Left colon (tissue), 2 donors: ENCODE results near the gene ADGRL2. TPM values are rescaled to one million over a fixed set of nuclear protein-coding genes. Genes with fewer than 3 reads are reported as not detected.
"Not testable (repeated sequence)": the region's sequence is repeated elsewhere in the genome, so short reads cannot be mapped to it uniquely, and the experiment has no call there.

Experiments used
- ATAC-seq: fragments of 200-7000 bp; cut with Tn5 transposase; one replicate; pipeline ENCODE4 v1.9.1; 2020; ENCODE audit warnings: mild to moderate bottlenecking, moderate library complexity
- DNase-seq, 2 donors: peaks; one replicate each; pipeline ENCODE4 v3.0.0-alpha.2; 2020
- intact Hi-C, 2 donors: fragments of 100-400 bp; cut with DNase I in 1 of 2; cut with micrococcal nuclease in 1 of 2; formaldehyde crosslinking; loops; one replicate each; pipeline versions ENCODE4 v1.11.2 to v1.14.0; 2022; cut with DNase I, micrococcal nuclease
- total RNA-seq, 2 donors: library from RNA; stranded (reverse); fragmentation: NEBNext Ultra II Directional; extraction: Animal tissue kit (Norgen Biotek cat#: 25700); gene quantifications; one replicate each; pipeline ENCODE4 v1.2.1, GENCODE V29; 2021
- donor health status: DM: no; HTN: no; CAD: no.
- donor health status: DM: yes; HTN: yes; CAD: no.

The ADGRL2 gene
- total RNA-seq, 2 donors from 2014 or later, result 4.2 to 7.2 TPM

DNA sequence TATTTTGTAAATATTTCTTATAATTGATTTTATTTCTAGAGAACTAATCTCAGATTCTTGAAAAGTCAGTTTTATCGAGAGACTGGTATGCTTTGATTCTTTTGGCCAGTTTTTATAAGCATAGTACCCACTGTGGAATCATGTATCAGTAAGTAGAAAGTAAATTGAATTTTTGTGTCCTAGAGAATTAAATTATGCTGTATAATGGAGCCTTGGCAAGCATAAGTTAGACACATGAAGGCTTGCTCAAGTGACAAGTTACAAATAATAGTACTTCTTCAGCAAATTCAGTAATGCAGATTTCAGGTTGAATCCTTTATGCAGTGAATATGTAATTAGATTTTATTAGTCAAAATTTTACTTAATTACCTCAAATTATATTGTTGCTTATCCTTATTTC is 40.1 kb downstream of the ADGRL2 start:
- intact Hi-C loops, result no loop called here
- ATAC-seq, result no peak

DNA sequence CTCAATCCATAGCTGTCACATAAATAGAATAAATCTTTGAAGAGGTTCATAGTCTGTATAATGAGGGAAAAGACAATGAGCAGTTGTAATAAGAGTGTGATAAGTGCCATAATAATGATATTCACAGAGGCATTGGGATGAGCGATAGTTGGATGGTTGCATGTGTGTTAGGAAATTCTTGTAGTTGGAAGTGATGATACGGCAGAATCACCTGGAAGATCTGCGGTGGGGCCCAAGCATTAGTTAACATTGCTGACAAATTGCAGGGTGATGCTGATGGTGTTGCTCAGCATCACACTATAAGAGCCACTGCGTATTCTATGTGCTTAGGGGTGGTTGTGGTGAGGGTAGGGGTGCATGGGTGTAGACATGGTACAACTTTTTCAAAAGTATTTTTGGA is 41.1 kb downstream of the ADGRL2 start:
- intact Hi-C loops, result no loop called here
- no peak for ATAC-seq

More for the DNA sequence above, 40.1 kb downstream of the ADGRL2 start:
- no peak for DNase-seq

DNA sequence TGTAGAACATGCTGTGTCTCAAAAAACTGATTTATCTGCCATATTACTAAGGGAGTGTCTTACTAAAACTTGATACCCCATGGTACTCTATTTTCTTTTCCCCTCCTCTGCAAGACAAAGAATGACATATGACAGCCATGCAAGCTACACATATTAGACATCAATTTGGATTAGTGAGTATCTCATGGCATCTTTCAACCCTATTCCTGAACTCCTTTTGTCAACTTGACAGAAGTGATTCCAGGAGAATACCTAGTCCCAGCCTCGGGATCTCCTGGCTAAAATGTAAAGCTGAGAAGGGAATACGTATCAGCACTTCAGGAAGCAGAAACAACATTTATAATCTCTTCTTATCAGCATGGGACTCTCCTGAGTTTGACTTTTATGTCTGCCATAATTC is 43.7 kb downstream of the ADGRL2 start:
- intact Hi-C loops, result no loop called here
- no peak for ATAC-seq

More for the DNA sequence above, 41.1 kb downstream of the ADGRL2 start:
- no peak for DNase-seq

DNA sequence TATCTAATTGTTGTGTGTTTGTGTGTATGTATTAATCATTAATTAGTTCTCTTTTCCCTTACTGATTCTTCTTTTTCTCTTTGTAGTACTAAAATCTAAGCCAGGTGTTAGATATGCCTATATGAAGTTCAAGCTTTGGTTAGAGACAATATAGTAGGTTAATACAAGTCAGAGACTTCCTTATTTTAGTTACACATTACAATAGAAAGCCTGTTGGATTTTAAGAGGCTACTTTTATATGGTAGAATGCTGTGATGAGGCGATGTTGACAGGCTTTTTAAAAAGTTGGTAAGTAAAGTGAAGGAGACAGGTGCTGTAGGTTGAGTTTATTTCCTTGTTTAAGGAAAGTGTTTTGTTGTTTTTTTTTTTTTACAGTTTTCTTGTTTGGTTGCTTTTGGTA is 45.9 kb downstream of the ADGRL2 start:
- DNase-seq (no peak), ATAC-seq (peak; percentile 98)
- intact Hi-C loops, result no loop called here

More for the DNA sequence above, 43.7 kb downstream of the ADGRL2 start:
- DNase-seq, result no peak

DNA sequence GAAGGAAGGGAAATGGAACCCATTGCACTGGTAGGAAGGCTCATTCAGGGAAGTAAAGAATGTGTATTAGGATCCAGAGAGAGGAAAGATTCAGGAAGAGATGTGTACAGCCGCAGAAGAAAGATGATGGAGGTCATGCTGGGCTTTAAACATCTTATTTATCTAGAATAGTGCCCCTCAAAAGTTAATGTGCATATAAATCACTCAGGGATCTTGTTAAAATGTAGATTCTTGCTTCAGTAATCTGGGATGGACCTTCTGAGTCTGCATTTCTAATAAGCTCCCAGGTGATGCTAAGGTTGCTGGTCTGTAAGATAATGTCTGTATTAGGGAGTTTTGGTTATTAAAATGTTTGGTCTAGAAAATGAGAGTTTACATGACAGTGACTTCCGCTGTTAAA is 46.3 kb downstream of the ADGRL2 start:
- ATAC-seq (peak; percentile 49), DNase-seq (no peak)
- intact Hi-C loops, result no loop called here

DNA sequence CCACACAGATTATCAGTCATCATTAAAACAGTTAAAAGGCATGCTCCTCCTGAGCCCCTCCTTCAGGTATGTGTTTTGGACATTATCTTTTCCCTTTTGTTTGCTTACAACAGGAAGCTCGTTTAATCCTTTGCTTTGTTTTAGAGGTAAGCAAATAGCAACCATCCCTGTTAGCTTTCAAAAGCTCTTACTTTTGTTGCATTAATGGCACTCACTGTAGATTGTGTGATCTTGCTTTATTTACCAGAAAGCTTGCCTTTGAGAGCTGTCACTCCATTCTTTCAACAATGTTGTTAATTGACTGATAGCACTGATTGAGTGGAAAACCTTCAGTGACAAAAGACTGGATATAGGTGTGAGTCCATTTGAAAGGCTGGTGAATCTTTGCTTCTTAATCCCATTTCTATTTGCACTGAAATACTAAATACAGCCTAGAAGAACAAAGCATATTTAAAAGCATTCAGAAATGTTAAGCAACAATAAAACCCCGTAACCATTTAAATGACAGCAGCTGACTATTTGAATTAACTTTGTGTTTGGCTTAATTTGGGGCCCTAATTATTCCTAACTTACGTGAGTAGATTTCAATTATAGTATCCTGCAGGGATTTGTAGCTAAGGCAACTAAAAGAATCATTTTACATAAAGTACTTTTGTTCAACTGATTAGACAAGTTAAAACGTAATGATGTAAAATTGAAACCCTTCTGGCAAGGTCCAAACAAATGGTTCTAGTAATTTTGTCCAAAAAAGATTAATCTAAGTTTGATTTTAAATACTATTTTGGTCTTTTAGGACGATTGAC is 48.3 kb downstream of the ADGRL2 start:
- intact Hi-C loops, result no loop called here
- ATAC-seq, result no peak
- DNase-seq, result no peak

DNA sequence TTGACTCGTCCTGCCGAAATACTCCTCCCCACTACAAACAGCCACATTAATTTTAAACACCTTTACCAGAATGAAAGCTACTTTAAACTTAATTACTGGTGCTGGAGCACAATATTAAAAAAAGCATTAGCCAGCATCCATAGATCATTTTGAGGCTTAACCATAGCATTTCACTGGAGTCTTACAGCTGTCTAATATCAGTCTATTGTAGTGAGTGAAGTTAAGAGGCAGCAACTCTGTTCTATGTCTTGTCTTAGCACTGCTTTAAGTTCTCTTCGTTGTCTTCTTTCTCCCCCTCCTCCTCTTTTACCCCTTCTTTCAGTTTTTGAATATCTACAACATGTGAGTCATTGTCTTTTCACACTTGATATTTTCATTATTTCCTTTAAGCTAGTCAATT is 49.3 kb downstream of the ADGRL2 start:
- no peak for DNase-seq
- intact Hi-C loops, result no loop called here
- ATAC-seq, result no peak

DNA sequence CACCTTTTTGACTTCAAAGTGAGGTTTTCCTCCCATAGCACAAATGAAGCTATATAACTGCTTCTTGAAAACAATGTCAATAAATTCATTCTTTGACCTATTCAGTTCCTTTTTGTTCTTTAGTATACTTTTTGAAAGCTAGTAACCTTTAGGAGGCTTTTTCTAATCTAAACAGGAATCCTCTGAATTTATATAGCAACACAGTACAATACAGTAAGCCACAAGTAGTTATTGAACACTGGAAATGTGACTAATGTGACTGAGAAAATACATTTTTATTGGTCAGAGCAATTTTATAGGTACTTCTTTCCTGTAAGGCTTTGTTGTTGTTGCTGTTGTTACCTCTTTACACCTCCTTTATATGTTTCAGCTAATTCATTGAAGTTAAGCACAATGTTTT is 49.8 kb downstream of the ADGRL2 start:
- intact Hi-C loops, result no loop called here
- DNase-seq, result no peak
- no peak for ATAC-seq

DNA sequence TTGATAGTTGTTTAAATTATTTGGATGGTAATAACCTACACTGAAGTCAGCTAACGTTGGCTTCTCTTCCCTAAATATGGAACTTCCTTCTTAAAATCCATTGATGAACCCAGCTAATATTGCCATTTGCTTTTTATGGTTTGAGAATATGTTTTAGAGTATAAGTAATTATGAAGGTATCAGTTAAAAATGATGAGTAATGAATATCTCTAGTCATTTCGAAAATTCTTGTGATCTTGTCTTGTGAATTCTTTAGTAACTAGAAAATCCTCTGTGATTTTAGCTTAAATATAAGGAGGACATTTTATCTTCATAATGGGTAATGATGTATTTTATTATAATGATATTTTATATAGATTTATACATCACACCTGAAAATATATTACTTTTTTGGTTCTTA is 50.5 kb downstream of the ADGRL2 start:
- intact Hi-C loops, result no loop called here
- ATAC-seq (no peak), DNase-seq (no peak)

DNA sequence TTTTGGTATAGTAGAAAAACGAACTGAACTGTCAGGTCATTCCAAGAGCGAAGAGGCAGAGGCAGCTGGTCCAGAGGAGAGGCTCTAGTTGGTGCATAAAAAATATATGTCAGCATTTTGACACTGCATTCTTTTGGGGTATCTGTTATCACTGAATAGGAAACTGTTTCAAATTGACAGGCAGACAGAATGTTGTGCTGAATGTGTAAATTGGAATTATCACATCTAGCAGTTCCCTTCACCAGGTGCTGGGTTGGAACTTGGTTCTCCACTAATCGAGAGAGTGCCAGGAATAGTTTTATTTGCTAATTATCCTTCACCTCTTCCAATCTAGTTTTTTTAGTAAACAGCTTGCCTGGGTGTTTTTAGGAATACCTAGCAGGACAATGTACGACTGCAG is 52.2 kb downstream of the ADGRL2 start:
- ATAC-seq (no peak), DNase-seq (no peak)
- intact Hi-C loops, result no loop called here

DNA sequence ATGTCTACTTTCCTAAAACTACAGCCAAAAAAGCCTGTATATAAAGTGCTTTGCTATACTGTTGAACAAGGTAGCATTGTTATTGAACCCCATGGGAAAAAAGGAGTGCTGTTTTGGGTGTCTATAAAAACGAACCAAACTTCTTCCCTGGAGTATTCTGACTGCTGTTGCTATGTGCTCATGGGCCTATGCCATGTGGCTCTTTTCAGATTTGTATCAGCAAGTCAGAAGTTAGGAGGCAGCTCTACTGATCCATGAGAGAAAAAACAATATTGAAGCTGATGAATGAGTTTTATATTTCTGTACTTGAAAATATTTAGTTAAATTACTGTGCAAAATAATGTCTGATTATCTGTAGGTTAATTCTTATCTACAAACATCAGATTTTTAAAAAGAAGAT is 66.5 kb downstream of the ADGRL2 start:
- intact Hi-C loops, result no loop called here
- no peak for ATAC-seq

DNA sequence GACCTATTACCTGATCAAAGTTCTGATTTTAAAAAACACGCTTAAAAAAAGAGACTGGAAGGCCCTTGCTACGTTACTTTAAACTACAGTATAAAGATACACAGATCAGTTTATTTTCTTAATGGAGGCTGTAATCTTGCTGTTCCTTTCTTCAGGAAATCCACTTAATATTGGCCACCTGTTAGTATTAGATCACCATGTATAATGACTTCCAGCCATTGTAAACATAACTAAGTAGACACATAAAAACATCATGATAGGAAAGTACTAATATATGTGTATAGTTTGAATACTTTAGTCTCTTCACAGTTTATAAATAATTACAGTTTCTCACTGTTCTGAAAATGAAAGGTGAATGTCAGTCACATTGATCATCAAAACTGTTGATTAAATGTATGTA is 68.6 kb downstream of the ADGRL2 start:
- intact Hi-C loops, result no loop called here
- no peak for ATAC-seq
- no peak for DNase-seq

More for the DNA sequence above, 66.5 kb downstream of the ADGRL2 start:
- DNase-seq, result no peak

DNA sequence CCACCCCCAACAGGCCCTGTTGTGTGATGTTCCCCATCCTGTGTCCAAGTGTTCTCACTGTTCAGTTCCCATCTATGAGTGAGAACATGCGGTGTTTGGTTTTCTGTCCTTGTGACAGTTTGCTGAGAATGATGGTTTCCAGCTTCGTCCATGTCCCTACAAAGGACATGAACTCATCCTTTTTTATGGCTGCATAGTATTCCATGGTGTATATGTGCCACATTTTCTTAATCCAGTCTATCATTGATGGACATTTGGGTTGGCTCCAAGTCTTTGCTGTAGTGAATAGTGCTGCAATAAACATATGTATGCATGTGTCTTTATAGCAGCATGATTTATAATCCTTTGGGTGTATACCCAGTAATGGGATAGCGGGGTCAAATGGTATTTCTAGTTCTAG is 70.4 kb downstream of the ADGRL2 start:
- intact Hi-C loops, ATAC-seq, DNase-seq: not testable (repeated sequence)

DNA sequence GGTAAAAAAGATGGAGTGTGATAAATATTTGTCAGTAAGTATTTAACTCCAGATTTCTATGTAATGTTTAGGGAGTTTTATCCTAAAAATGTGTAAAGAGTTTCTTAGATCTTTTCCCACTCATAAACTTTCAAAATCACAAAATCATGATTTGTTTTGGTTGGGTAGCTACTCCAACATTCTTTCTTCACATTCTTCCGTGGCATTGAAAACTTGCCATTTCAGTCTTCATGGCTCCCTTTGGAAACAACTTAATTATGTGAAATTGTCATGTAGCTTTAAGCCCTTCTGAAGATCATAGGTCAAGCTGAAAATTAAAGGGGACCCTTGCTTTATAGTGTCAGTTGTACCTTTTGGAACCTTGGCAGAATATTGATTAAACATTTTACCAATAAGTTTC is 73.2 kb downstream of the ADGRL2 start:
- DNase-seq, result no peak
- intact Hi-C loops, result no loop called here
- no peak for ATAC-seq

DNA sequence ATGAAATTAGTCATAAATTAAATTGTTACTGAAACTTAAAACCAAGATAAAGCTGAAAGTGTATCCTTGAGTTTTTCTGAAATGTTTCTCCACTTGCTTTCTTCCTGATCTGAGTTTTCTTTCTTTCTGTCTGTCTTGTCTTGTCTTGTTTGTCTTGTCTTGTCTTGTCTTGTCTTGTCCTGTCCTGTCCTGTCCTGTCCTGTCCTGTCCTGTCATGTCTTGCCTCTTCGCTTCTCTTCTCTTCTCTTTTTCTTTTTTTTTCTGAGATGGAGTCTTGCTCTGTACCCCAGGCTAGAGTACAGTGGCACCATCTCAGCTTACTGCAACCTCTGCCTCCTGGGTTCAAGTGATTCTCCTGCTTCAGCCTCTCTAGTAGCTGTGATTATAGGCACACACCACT is 73.7 kb downstream of the ADGRL2 start:
- intact Hi-C loops, result no loop called here

DNA sequence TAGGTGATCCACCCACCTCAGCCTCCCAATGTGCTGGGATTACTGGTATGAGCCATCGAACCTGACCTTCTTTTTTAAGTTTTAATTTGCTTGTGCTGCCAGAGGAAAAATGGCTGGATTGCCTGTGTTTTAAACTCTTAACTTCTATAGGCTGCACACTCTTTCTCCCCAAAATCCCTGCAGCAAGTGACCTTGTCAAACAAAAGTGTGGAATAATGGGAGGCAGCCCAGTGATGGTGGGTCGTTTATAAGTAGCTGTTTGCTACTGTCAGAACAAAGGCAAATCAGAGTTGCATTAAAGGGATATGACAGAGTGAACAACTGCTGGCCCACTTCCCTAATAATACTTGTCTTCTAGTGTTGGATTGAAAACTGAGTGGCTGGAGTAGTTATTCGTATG is 74.2 kb downstream of the ADGRL2 start:
- ATAC-seq, result no peak
- DNase-seq, result no peak
- intact Hi-C loops, result no loop called here

More for the DNA sequence above, 73.7 kb downstream of the ADGRL2 start:
- DNase-seq (no peak), ATAC-seq (no peak)

DNA sequence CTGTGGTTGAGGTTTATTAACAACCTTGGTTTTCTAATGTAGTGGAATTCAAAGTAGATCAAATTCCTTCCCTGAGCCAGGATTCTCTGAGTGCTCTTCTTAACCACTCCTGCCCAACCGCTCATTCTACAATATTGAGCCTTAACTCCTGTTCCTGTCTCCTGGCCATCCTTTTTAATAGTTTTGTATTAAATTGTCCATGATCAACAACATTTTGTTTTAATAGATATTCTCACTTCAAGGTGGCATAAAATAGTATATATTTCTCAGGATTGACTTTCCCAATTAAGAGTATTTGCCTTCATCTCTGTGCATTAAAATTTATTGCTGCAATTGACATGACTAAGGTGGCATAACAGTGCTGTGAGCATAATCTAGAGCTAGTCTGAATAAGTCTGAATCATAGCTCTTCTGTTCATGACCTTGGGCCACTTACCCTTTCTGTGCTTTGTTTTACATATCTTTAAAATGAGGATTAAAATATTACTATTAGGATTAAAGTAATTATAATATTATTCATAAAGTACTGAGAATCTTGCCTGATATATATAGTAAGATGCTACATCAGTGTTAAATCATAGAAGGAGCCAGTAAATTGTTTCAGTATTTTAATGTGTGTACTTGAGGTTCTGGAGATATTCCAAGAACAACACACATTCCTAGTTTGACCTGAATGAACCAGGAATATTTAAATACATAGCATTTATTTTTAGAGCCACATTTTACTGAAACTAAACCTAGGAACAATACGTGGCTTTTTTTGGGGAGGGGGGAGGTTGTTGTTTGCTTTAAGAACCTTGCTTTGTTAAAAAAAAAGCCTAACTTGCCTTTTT is 76.4 kb downstream of the ADGRL2 start:
- DNase-seq, result no peak
- intact Hi-C loops, result no loop called here
- ATAC-seq, result peak; percentile 74

DNA sequence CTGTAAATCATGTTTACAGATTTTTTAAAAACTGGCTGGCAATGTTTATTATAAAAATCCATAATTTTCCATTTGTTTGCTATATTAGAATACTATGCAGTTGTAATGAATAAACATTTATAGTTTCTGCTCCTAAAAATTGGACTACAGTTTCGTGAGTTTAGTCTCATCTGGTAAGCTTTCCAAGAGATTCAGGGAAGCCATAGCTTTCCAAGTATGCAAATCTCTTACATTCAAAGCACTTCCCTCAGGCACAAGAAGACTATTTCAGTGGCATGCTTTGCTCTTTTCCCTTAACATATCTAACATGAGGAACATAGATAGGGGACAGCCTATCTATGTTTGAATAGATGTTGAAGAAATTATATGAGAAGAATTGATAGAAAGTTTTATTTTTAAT is 77.2 kb downstream of the ADGRL2 start:
- ATAC-seq (no peak), DNase-seq (no peak)
- intact Hi-C loops, result no loop called here

DNA sequence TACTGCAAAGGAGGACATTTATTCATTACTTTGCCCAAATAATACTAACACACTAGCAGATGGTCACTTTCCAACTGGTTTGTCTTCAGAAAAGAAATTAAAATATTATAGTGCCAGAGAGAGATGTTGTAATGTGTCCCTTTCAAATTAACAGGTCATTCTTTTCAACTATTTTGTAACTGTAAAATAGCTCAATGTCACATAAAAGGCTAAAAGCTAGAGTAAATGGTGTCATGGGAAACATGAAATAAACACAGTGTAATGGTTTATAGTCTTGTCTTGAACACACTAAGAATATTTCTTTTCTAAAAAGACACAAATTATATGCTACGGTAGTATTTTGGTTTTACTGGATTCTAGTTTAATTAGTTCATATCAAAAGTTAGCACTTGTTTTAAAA is 77.8 kb downstream of the ADGRL2 start:
- DNase-seq (no peak), ATAC-seq (no peak)
- intact Hi-C loops, result no loop called here

DNA sequence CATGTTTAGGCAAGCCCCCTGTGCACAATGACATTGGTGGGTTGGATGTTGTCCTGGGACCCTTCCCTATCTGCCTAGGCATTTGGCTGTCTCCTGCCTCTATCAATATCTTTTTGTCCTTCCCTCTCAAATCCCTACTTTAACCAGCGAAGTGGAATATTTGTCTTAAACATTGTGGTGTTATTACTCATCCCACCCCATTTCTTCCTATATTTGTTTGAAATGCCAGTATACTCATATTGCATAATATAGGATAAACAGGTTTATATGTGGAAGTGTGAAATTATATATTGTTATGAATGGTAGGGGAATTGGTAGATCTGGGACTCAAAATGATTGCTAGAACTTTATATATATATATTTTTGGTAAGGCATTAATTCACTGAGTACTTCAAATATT is 80.0 kb downstream of the ADGRL2 start:
- no peak for ATAC-seq
- intact Hi-C loops, result no loop called here
- no peak for DNase-seq
